ENCODE results near the gene CTLA4. TPM values are rescaled to one million over a fixed set of nuclear protein-coding genes. Genes with fewer than 3 reads are reported as not detected.

The CTLA4 gene
- total and polyA plus RNA-seq, 2 experiments from 2014 or later: not detected

DNA sequence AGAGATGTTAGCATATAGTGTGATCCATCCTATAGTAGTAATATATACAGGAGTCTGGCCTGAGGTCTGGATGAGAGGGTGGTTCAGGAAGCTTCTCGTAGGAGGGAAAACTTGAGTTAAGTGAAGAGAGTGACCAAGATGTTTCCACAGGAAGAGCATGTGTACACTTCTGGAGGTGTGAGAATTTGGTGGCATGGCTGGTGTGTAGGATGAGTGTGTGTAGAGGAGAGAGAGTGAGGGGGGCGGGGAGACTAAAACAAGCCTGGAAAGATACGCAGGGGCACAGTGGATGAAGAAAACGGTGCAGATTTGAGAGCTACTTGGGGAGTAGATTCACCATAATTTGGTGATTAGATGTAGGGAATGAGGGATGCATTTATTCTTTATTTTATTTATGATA, 43.5 kb upstream of the CTLA4 start (continued):
- TF ChIP-seq, protein P1, sequence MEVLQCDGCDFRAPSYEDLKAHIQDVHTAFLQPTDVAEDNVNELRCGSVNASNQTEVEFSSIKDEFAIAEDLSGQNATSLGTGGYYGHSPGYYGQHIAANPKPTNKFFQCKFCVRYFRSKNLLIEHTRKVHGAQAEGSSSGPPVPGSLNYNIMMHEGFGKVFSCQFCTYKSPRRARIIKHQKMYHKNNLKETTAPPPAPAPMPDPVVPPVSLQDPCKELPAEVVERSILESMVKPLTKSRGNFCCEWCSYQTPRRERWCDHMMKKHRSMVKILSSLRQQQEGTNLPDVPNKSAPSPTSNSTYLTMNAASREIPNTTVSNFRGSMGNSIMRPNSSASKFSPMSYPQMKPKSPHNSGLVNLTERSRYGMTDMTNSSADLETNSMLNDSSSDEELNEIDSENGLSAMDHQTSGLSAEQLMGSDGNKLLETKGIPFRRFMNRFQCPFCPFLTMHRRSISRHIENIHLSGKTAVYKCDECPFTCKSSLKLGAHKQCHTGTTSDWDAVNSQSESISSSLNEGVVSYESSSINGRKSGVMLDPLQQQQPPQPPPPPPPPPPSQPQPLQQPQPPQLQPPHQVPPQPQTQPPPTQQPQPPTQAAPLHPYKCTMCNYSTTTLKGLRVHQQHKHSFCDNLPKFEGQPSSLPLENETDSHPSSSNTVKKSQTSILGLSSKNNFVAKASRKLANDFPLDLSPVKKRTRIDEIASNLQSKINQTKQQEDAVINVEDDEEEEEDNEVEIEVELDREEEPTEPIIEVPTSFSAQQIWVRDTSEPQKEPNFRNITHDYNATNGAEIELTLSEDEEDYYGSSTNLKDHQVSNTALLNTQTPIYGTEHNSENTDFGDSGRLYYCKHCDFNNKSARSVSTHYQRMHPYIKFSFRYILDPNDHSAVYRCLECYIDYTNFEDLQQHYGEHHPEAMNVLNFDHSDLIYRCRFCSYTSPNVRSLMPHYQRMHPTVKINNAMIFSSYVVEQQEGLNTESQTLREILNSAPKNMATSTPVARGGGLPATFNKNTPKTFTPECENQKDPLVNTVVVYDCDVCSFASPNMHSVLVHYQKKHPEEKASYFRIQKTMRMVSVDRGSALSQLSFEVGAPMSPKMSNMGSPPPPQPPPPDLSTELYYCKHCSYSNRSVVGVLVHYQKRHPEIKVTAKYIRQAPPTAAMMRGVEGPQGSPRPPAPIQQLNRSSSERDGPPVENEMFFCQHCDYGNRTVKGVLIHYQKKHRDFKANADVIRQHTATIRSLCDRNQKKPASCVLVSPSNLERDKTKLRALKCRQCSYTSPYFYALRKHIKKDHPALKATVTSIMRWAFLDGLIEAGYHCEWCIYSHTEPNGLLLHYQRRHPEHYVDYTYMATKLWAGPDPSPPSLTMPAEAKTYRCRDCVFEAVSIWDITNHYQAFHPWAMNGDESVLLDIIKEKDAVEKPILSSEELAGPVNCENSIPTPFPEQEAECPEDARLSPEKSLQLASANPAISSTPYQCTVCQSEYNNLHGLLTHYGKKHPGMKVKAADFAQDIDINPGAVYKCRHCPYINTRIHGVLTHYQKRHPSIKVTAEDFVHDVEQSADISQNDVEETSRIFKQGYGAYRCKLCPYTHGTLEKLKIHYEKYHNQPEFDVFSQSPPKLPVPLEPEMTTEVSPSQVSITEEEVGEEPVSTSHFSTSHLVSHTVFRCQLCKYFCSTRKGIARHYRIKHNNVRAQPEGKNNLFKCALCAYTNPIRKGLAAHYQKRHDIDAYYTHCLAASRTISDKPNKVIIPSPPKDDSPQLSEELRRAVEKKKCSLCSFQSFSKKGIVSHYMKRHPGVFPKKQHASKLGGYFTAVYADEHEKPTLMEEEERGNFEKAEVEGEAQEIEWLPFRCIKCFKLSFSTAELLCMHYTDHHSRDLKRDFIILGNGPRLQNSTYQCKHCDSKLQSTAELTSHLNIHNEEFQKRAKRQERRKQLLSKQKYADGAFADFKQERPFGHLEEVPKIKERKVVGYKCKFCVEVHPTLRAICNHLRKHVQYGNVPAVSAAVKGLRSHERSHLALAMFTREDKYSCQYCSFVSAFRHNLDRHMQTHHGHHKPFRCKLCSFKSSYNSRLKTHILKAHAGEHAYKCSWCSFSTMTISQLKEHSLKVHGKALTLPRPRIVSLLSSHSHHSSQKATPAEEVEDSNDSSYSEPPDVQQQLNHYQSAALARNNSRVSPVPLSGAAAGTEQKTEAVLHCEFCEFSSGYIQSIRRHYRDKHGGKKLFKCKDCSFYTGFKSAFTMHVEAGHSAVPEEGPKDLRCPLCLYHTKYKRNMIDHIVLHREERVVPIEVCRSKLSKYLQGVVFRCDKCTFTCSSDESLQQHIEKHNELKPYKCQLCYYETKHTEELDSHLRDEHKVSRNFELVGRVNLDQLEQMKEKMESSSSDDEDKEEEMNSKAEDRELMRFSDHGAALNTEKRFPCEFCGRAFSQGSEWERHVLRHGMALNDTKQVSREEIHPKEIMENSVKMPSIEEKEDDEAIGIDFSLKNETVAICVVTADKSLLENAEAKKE (CRISPR knock-in tag; IDR thresholded peaks at IDR 0.05): no peak
- TF ChIP-seq, protein P2, sequence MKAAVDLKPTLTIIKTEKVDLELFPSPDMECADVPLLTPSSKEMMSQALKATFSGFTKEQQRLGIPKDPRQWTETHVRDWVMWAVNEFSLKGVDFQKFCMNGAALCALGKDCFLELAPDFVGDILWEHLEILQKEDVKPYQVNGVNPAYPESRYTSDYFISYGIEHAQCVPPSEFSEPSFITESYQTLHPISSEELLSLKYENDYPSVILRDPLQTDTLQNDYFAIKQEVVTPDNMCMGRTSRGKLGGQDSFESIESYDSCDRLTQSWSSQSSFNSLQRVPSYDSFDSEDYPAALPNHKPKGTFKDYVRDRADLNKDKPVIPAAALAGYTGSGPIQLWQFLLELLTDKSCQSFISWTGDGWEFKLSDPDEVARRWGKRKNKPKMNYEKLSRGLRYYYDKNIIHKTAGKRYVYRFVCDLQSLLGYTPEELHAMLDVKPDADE (IDR thresholded peaks at IDR 0.05): no peak
- no peak for TF ChIP-seq EZH2 (IDR thresholded peaks at IDR 0.05; ENCODE audit: low read depth, unreplicated experiment)
- TF ChIP-seq, protein P3, sequence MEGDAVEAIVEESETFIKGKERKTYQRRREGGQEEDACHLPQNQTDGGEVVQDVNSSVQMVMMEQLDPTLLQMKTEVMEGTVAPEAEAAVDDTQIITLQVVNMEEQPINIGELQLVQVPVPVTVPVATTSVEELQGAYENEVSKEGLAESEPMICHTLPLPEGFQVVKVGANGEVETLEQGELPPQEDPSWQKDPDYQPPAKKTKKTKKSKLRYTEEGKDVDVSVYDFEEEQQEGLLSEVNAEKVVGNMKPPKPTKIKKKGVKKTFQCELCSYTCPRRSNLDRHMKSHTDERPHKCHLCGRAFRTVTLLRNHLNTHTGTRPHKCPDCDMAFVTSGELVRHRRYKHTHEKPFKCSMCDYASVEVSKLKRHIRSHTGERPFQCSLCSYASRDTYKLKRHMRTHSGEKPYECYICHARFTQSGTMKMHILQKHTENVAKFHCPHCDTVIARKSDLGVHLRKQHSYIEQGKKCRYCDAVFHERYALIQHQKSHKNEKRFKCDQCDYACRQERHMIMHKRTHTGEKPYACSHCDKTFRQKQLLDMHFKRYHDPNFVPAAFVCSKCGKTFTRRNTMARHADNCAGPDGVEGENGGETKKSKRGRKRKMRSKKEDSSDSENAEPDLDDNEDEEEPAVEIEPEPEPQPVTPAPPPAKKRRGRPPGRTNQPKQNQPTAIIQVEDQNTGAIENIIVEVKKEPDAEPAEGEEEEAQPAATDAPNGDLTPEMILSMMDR (conservative IDR thresholded peaks at IDR 0.05; ENCODE audit: low read depth in 2 of 2): no peak
- TF ChIP-seq JUNB (IDR thresholded peaks at IDR 0.05; ENCODE audit: unreplicated experiment): no peak
- TF ChIP-seq STAT1 (IDR thresholded peaks at IDR 0.05; ENCODE audit: unreplicated experiment): no peak
- no peak for TF ChIP-seq EZH2phosphoT487 (IDR thresholded peaks at IDR 0.05; ENCODE audit: unreplicated experiment)
